Sigmoid colon (tissue), 3 donors: ENCODE data around the gene PPIA.

ENCODE experiments used
- CTCF ChIP-seq, 4 experiments: fragments of 450-650 bp in 3 of 4; fragments of 200-600 bp in 1 of 4; IDR thresholded peaks; one replicate each; pipeline ENCODE4 v1.5.1; 2016 to 2019; ENCODE audit warnings: antibody characterized with exemption in 4 of 4, mild to moderate bottlenecking in 3 of 4, moderate library complexity in 2 of 4
- POLR2A ChIP-seq, 2 donors: fragments of 450-650 bp; IDR thresholded peaks; one replicate each; pipeline ENCODE4 v1.6.1; 2016; ENCODE audit warnings: antibody characterized with exemption in 2 of 2, mild to moderate bottlenecking in 2 of 2, moderate library complexity in 2 of 2

GRCh38 chr7:44847509-44847919, 51.0 kb downstream of the PPIA start:
- peak; percentile 7 to 23 for TF ChIP-seq POLR2A (IDR thresholded peaks at IDR 0.05)
- peak; percentile 46 to 91 (median 64) for TF ChIP-seq CTCF (IDR thresholded peaks at IDR 0.05)
